ENCODE results near the gene CCDC137.

DNA sequence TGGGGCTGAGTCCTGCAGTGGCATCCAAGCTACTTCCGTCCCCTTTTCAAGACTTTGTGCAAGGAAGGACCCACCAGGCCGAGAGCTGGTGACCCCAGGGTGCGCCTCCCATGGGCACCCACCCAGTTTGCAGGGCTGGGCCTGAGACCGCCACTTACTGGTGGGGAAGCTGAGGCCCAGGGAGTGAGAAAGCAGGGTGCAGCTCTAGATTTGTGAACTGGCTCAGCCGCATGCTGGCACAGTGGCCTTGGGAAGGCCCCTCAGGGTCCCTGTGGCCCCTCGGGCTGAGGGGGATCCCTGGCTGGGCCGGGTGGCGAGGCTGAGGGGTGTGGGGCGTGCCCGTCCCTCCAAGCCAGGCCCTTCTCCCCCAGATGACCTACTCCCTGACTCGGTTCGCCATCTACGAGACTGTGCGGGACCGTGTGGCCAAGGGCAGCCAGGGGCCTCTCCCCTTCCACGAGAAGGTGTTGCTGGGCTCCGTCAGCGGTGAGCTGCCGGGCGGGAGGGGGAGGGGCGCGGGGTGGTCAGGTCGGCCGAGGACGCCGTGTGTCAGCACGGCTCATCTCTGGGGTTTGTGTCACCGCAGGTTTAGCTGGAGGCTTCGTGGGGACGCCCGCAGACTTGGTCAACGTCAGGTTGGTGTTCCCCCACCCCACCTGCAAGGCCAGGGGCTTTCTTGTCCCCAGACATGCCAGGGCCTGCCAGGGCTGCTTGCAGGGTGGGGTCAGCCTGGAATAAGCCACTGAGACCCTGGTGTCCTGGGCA lies 48.8 kb downstream of the CCDC137 start:
- TF ChIP-seq, protein P1, sequence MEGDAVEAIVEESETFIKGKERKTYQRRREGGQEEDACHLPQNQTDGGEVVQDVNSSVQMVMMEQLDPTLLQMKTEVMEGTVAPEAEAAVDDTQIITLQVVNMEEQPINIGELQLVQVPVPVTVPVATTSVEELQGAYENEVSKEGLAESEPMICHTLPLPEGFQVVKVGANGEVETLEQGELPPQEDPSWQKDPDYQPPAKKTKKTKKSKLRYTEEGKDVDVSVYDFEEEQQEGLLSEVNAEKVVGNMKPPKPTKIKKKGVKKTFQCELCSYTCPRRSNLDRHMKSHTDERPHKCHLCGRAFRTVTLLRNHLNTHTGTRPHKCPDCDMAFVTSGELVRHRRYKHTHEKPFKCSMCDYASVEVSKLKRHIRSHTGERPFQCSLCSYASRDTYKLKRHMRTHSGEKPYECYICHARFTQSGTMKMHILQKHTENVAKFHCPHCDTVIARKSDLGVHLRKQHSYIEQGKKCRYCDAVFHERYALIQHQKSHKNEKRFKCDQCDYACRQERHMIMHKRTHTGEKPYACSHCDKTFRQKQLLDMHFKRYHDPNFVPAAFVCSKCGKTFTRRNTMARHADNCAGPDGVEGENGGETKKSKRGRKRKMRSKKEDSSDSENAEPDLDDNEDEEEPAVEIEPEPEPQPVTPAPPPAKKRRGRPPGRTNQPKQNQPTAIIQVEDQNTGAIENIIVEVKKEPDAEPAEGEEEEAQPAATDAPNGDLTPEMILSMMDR (conservative IDR thresholded peaks at IDR 0.05; ENCODE audit: low read length), result no peak
- TF ChIP-seq EZH2phosphoT487 (IDR thresholded peaks at IDR 0.05; ENCODE audit: borderline replicate concordance, low read depth, low read length), result no peak

All from OCI-LY7 (cell line).